ENCODE results near the gene SNRNP48. TPM values are rescaled to one million over a fixed set of nuclear protein-coding genes. Genes with fewer than 3 reads are reported as not detected.

SNRNP48 gene
- total and polyA plus RNA-seq, 2 donors (not counting 3 experiments of a cell fraction or from before 2014, with no cell fraction given), result 4.2 to 13.2 TPM

DNA sequence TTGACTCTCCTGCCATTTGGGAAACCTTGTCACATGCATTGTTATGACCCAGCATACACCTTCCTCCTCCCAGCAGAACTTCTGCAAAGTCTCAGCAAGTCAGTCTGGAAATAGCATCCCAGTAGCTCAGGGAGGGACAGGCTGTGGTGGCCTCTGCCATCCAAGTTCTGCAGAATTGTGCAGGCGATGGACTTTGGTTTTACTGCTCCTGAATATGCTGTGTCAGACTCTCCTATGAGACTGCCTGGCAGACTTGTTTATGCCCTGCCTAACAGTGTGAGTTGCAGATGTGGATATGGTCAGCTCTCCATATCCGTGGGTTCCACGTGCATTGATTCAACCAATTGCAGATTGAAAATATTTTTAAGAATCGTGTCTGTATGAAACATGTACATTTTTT lies 52.8 kb downstream of the SNRNP48 start:
- ChIA-PET POLR2A (no interaction called here), CTCF (interaction anchor here (1.3 kb wide), 1 partner anchor 13 kb away, joined by 4 read pairs; no protein-coding TSS in a partner anchor)
- no peak for FAIRE-seq
- no peaks in the 10 kb centered on the region for H3K9me1 ChIP-seq (replicated peaks; ENCODE audit: control insufficient read depth, extremely low read depth, insufficient read depth, low read length)
- intact Hi-C loops (cut with micrococcal nuclease), result no loop called here
- no peaks in the 10 kb centered on the region for H3K36me3 ChIP-seq (ENCODE audit: control insufficient read depth in 2 of 2, extremely low read depth in 1 of 2, insufficient read depth in 2 of 2, low read length in 2 of 2)
- BruUV-seq (replicated peaks), result no TSS peak
- no peak overlapping the region for H2AFZ ChIP-seq (ENCODE audit: low read depth, low read length)
- no peak overlapping the region for H3K27ac ChIP-seq (ENCODE audit: insufficient read depth, low read depth, low read length)
- no peaks in the 10 kb centered on the region for H3K9me3 ChIP-seq (replicated peaks; ENCODE audit: control insufficient read depth, insufficient read depth, low read length)
- no peak overlapping the region for H3K4me3 ChIP-seq (replicated peaks in 1 of 3; ENCODE audit: insufficient read depth in 1 of 3, low read depth in 1 of 3, low read length in 3 of 3)
- no peaks in the 10 kb centered on the region for H3K79me2 ChIP-seq (ENCODE audit: control insufficient read depth, insufficient read depth, low read length)
- H3K9ac ChIP-seq (replicated peaks; ENCODE audit: extremely low read depth, insufficient read depth, low read length), result no peak overlapping the region
- no peaks in the 10 kb centered on the region for H4K20me1 ChIP-seq (replicated peaks; ENCODE audit: control insufficient read depth, extremely low read depth, insufficient read depth, low read length)
- no peak for DNase-seq (ENCODE audit: low read depth, low spot score)
- peaks cover 0 to 6% of the 10 kb centered on the region in 2 experiments for H3K27me3 ChIP-seq (ENCODE audit: control insufficient read depth in 2 of 2, insufficient read depth in 2 of 2, low read length in 2 of 2)
- TF ChIP-seq MYC (IDR thresholded peaks at IDR 0.05; ENCODE audit: low read depth, low read length), result no peak
- H3K4me1 ChIP-seq (ENCODE audit: control insufficient read depth, extremely low read depth, insufficient read depth, low read length), result no peaks in the 10 kb centered on the region
- dilution Hi-C loops (cut with MboI; ENCODE audit: extremely low pct_ligation_motif_present, low sequenced_read_pairs), result no loop called here
- H3K4me2 ChIP-seq (ENCODE audit: insufficient read depth, low read length), result no peak overlapping the region

GRCh38 chr6:7644417-7644816 lies 54.4 kb downstream of the SNRNP48 start:
- Histone ChIP-seq H3K9me1 (replicated peaks; ENCODE audit: control insufficient read depth, extremely low read depth, insufficient read depth, low read length) (no peaks in the 10 kb centered on the region), H3K9ac (replicated peaks; ENCODE audit: extremely low read depth, insufficient read depth, low read length) (no peak overlapping the region), H3K27me3 (ENCODE audit: control insufficient read depth in 2 of 2, insufficient read depth in 2 of 2, low read length in 2 of 2) (peaks cover 0 to 4% of the 10 kb centered on the region in 2 experiments), H3K4me3 (replicated peaks in 1 of 3; ENCODE audit: insufficient read depth in 1 of 3, low read depth in 1 of 3, low read length in 3 of 3) (no peak overlapping the region), H3K9me3 (replicated peaks; ENCODE audit: control insufficient read depth, insufficient read depth, low read length) (no peaks in the 10 kb centered on the region), H3K4me2 (ENCODE audit: insufficient read depth, low read length) (no peak overlapping the region), H4K20me1 (replicated peaks; ENCODE audit: control insufficient read depth, extremely low read depth, insufficient read depth, low read length) (no peaks in the 10 kb centered on the region), H3K36me3 (ENCODE audit: control insufficient read depth in 2 of 2, extremely low read depth in 1 of 2, insufficient read depth in 2 of 2, low read length in 2 of 2) (no peaks in the 10 kb centered on the region), H2AFZ (ENCODE audit: low read depth, low read length) (no peak overlapping the region), H3K79me2 (ENCODE audit: control insufficient read depth, insufficient read depth, low read length) (no peaks in the 10 kb centered on the region), H3K4me1 (ENCODE audit: control insufficient read depth, extremely low read depth, insufficient read depth, low read length) (no peaks in the 10 kb centered on the region), H3K27ac (ENCODE audit: insufficient read depth, low read depth, low read length) (no peak overlapping the region)
- CTCF ChIA-PET, result no interaction called here
- FAIRE-seq (no peak), DNase-seq (ENCODE audit: low read depth, low spot score) (no peak)
- POLR2A ChIA-PET, result no interaction called here
- BruUV-seq (replicated peaks), result no TSS peak
- TF ChIP-seq FOS (IDR thresholded peaks at IDR 0.05; ENCODE audit: borderline replicate concordance, insufficient read depth, low read length), result no peak
- no peak for TF ChIP-seq EZH2 (IDR thresholded peaks at IDR 0.05; ENCODE audit: borderline replicate concordance, low read depth, low read length, severe bottlenecking)
- no peak for TF ChIP-seq POLR2AphosphoS5 (IDR thresholded peaks at IDR 0.05; ENCODE audit: insufficient read depth, low read depth, low read length)
- TF ChIP-seq, protein P1, sequence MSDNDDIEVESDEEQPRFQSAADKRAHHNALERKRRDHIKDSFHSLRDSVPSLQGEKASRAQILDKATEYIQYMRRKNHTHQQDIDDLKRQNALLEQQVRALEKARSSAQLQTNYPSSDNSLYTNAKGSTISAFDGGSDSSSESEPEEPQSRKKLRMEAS (IDR thresholded peaks at IDR 0.05; ENCODE audit: insufficient read depth, insufficient read length), result no peak
- no peak for TF ChIP-seq POLR2A (IDR thresholded peaks at IDR 0.05; ENCODE audit: low read depth, low read length)
- no peak for TF ChIP-seq JUN (IDR thresholded peaks at IDR 0.05; ENCODE audit: borderline replicate concordance, insufficient read depth, insufficient read length, low read depth)
- TF ChIP-seq, protein P2, sequence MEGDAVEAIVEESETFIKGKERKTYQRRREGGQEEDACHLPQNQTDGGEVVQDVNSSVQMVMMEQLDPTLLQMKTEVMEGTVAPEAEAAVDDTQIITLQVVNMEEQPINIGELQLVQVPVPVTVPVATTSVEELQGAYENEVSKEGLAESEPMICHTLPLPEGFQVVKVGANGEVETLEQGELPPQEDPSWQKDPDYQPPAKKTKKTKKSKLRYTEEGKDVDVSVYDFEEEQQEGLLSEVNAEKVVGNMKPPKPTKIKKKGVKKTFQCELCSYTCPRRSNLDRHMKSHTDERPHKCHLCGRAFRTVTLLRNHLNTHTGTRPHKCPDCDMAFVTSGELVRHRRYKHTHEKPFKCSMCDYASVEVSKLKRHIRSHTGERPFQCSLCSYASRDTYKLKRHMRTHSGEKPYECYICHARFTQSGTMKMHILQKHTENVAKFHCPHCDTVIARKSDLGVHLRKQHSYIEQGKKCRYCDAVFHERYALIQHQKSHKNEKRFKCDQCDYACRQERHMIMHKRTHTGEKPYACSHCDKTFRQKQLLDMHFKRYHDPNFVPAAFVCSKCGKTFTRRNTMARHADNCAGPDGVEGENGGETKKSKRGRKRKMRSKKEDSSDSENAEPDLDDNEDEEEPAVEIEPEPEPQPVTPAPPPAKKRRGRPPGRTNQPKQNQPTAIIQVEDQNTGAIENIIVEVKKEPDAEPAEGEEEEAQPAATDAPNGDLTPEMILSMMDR (IDR thresholded peaks at IDR 0.05; ENCODE audit: extremely low read depth in 1 of 2, insufficient read depth in 1 of 2, low read depth in 1 of 2, low read length in 2 of 2), result no peak
- TF ChIP-seq GATA2 (IDR thresholded peaks at IDR 0.05; ENCODE audit: insufficient read depth, insufficient read length, low read depth, low read length), result no peak
- no peak for TF ChIP-seq MYC (IDR thresholded peaks at IDR 0.05; ENCODE audit: low read depth, low read length)
- dilution Hi-C loops (cut with MboI; ENCODE audit: extremely low pct_ligation_motif_present, low sequenced_read_pairs) (no loop called here), intact Hi-C loops (cut with micrococcal nuclease) (no loop called here)

Measured in endothelial cell of umbilical vein (primary cell).